COR-L47 (cell line): ENCODE measurements around the gene KSR2.
A peak's percentile ranks its signal among the peaks of the same experiment; 100 is the strongest.

Experiments used
- DNase-seq: peaks from one replicate; lab custom pipeline; 2025; lab: John Stamatoyannopoulos, UW

KSR2 gene

GRCh38 chr12:117491711-117492110, 477.1 kb downstream of the KSR2 start:
- no peak for DNase-seq

GRCh38 chr12:117490130-117490529, 478.7 kb downstream of the KSR2 start:
- no peak for DNase-seq

GRCh38 chr12:117489671-117490070, 479.1 kb downstream of the KSR2 start:
- DNase-seq: no peak

GRCh38 chr12:117486840-117487659, 481.7 kb downstream of the KSR2 start:
- DNase-seq: no peak

GRCh38 chr12:117485984-117486839, 482.6 kb downstream of the KSR2 start:
- DNase-seq: peak; percentile 63

GRCh38 chr12:117484901-117485300, 483.9 kb downstream of the KSR2 start:
- DNase-seq: no peak

- no peak for DNase-seq
Measured at GRCh38 chr12:117483501-117483900, 485.3 kb downstream of the KSR2 start.

- no peak for DNase-seq
Measured at GRCh38 chr12:117481470-117481869, 487.3 kb downstream of the KSR2 start.

GRCh38 chr12:117476341-117476740, 492.4 kb downstream of the KSR2 start:
- no peak for DNase-seq

GRCh38 chr12:117473856-117474255, 494.9 kb downstream of the KSR2 start:
- DNase-seq: no peak

GRCh38 chr12:117472983-117473382, 495.8 kb downstream of the KSR2 start:
- DNase-seq: no peak

- DNase-seq: no peak
Measured at GRCh38 chr12:117470804-117471203, 498.0 kb downstream of the KSR2 start.

GRCh38 chr12:117469883-117470483, 498.8 kb downstream of the KSR2 start:
- no peak for DNase-seq

GRCh38 chr12:117468016-117468415, 500.8 kb downstream of the KSR2 start:
- no peak for DNase-seq

GRCh38 chr12:117467588-117467987, 501.2 kb downstream of the KSR2 start:
- no peak for DNase-seq

- DNase-seq: no peak
Measured at GRCh38 chr12:117466677-117467362, 502.0 kb downstream of the KSR2 start.

- no peak for DNase-seq
Measured at GRCh38 chr12:117461732-117462131, 507.1 kb downstream of the KSR2 start.

- DNase-seq: no peak
Measured at GRCh38 chr12:117459229-117459628, 509.6 kb downstream of the KSR2 start.

GRCh38 chr12:117457189-117457588, 511.6 kb downstream of the KSR2 start:
- no peak for DNase-seq

GRCh38 chr12:117456076-117456475, 512.7 kb downstream of the KSR2 start:
- no peak for DNase-seq

GRCh38 chr12:117453961-117454360, 514.8 kb downstream of the KSR2 start:
- no peak for DNase-seq

- DNase-seq: no peak
Measured at GRCh38 chr12:117452112-117452511, 516.7 kb downstream of the KSR2 start.
